Measurements from ENCODE around the gene TRIP12. TPM values are rescaled to one million over a fixed set of nuclear protein-coding genes. Genes with fewer than 3 reads are reported as not detected.

The TRIP12 gene
- total and polyA plus RNA-seq, 2 donors (not counting 1 experiment from before 2014, with no cell fraction given): 30.9 to 274 TPM

DNA sequence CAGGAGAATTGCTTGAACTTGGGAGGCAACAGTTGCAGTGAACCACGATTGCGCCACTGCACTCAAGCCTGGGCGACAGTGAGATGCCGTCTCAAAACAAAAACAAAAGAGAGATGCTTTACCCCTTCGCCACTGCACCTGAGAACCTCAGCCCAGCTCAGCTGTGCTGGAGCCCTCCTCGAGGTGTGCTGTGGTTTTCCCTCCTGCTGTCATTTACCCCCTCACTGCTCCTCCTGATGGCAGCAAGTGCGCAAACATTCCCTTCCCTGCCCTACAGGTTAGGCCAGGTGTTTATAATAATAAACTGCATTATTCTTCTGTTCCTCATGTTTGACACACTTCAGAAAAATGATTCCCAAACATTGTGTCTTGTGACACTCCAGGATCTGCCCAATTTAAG is 8.8 kb upstream of the TRIP12 start:
- Histone ChIP-seq H3K4me3 (ENCODE audit: control extremely low read depth in 1 of 5, extremely low read depth in 1 of 5, insufficient read depth in 1 of 5, low read depth in 2 of 5, low read length in 4 of 5) (no peak overlapping the region), H4K20me1 (ENCODE audit: control insufficient read depth, insufficient read depth, low read length, poor library complexity, severe bottlenecking) (no peaks in the 10 kb centered on the region), H3K4me2 (replicated peaks; ENCODE audit: low read depth, low read length, poor library complexity, severe bottlenecking) (no peak overlapping the region), H3K79me2 (ENCODE audit: control insufficient read depth, insufficient read depth, low read length) (peaks cover 4% of the 10 kb centered on the region), H3K27me3 (replicated peaks in 1 of 4; ENCODE audit: control extremely low read depth in 1 of 4, control insufficient read depth in 3 of 4, insufficient read depth in 4 of 4, low read length in 3 of 4) (no peaks in the 10 kb centered on the region), H3K9ac (ENCODE audit: low read length) (no peak overlapping the region), H3K36me3 (replicated peaks in 1 of 2; ENCODE audit: control extremely low read depth in 1 of 2, control insufficient read depth in 1 of 2, extremely low read depth in 1 of 2, insufficient read depth in 2 of 2, low read length in 1 of 2) (no peaks in the 10 kb centered on the region), H3K9me3 (ENCODE audit: control extremely low read depth in 1 of 3, control insufficient read depth in 2 of 3, insufficient read depth in 1 of 3, low read length in 2 of 3) (no peaks in the 10 kb centered on the region), H2AFZ (ENCODE audit: insufficient read depth, low read depth, low read length, poor library complexity, severe bottlenecking) (no peak overlapping the region), H3K27ac (ENCODE audit: low read length in 2 of 2) (no peak overlapping the region), H3K4me1 (ENCODE audit: control insufficient read depth in 2 of 2, insufficient read depth in 2 of 2, low read length in 2 of 2) (no peaks in the 10 kb centered on the region)
- H3K4me3 Mint-ChIP-seq: no peak overlapping the region
- TF ChIP-seq EZH2 (IDR thresholded peaks at IDR 0.05; ENCODE audit: borderline replicate concordance, insufficient read depth, low read depth, low read length, poor library complexity, severe bottlenecking): no peak
- TF ChIP-seq, protein P1, sequence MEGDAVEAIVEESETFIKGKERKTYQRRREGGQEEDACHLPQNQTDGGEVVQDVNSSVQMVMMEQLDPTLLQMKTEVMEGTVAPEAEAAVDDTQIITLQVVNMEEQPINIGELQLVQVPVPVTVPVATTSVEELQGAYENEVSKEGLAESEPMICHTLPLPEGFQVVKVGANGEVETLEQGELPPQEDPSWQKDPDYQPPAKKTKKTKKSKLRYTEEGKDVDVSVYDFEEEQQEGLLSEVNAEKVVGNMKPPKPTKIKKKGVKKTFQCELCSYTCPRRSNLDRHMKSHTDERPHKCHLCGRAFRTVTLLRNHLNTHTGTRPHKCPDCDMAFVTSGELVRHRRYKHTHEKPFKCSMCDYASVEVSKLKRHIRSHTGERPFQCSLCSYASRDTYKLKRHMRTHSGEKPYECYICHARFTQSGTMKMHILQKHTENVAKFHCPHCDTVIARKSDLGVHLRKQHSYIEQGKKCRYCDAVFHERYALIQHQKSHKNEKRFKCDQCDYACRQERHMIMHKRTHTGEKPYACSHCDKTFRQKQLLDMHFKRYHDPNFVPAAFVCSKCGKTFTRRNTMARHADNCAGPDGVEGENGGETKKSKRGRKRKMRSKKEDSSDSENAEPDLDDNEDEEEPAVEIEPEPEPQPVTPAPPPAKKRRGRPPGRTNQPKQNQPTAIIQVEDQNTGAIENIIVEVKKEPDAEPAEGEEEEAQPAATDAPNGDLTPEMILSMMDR (IDR thresholded peaks at IDR 0.05): no peak
- DNase-seq: no peak
- no peak for ATAC-seq (ENCODE audit: low read depth)
- no peak overlapping the region for H3K27ac Mint-ChIP-seq
- CTCF ChIA-PET: no interaction called here
- intact Hi-C loops (cut with micrococcal nuclease): no loop called here
- POLR2A ChIA-PET: no interaction called here
- H3K4me1 Mint-ChIP-seq: no peaks in the 10 kb centered on the region
- H3K27me3 Mint-ChIP-seq: no peaks in the 10 kb centered on the region
- H3K9me3 Mint-ChIP-seq (ENCODE audit: insufficient read depth): no peaks in the 10 kb centered on the region
- 97% methylated on average over 5 of the region's 7 CpGs for WGBS (ENCODE audit: insufficient coverage)

DNA sequence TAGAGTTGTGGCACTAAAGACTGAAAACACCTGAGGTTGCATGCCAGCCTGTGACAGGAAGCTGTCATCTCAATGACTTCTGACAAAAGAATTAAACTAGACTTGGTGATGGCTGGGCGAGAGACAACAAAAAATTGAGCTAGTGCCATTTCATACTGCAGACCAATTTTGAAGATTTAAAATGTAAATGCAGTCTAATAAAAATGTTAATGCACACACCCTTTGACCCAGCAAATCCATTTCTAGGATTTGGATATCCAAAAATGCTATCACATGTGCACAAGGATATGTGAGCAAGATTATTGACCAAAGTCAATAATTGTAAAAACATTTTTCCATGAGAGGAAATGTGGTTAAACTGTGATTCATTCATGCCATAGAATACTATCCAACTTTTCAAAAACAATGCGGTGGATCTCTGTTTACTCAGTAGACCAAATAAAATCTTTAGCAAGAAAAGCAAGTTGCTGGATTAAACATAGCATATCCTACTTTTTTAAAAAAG is 6.1 kb upstream of the TRIP12 start:
- peaks cover 7% of the 10 kb centered on the region for H3K79me2 ChIP-seq (ENCODE audit: control insufficient read depth, insufficient read depth, low read length)
- intact Hi-C loops (cut with micrococcal nuclease): no loop called here
- peaks cover 4 to 5% of the 10 kb centered on the region in 2 donors for H3K4me1 ChIP-seq (ENCODE audit: control insufficient read depth in 2 of 2, insufficient read depth in 2 of 2, low read length in 2 of 2)
- DNase-seq (no peak), ATAC-seq (ENCODE audit: low read depth) (no peak)
- Mint-ChIP-seq H3K4me1 (peaks cover 3% of the 10 kb centered on the region), H3K9me3 (ENCODE audit: insufficient read depth) (no peaks in the 10 kb centered on the region), H3K27ac (no peak overlapping the region), H3K27me3 (no peaks in the 10 kb centered on the region), H3K4me3 (no peak overlapping the region)
- no peaks in the 10 kb centered on the region for H3K36me3 ChIP-seq (replicated peaks in 1 of 2; ENCODE audit: control extremely low read depth in 1 of 2, control insufficient read depth in 1 of 2, extremely low read depth in 1 of 2, insufficient read depth in 2 of 2, low read length in 1 of 2)
- H3K9ac ChIP-seq (ENCODE audit: low read length): no peak overlapping the region
- no peak overlapping the region for H3K27ac ChIP-seq (ENCODE audit: low read length in 2 of 2)
- H2AFZ ChIP-seq (ENCODE audit: insufficient read depth, low read depth, low read length, poor library complexity, severe bottlenecking): no peak overlapping the region
- CTCF ChIA-PET: interaction anchor here (0.6 kb wide), 1 partner anchor 897 kb away, joined by 3 read pairs; no protein-coding TSS in a partner anchor
- H4K20me1 ChIP-seq (ENCODE audit: control insufficient read depth, insufficient read depth, low read length, poor library complexity, severe bottlenecking): no peaks in the 10 kb centered on the region
- POLR2A ChIA-PET: no interaction called here
- no peak overlapping the region for H3K4me2 ChIP-seq (replicated peaks; ENCODE audit: low read depth, low read length, poor library complexity, severe bottlenecking)
- no CpG with 5 or more reads among the region's 2 CpGs for WGBS (ENCODE audit: insufficient coverage)
- no peaks in the 10 kb centered on the region for H3K27me3 ChIP-seq (replicated peaks in 1 of 4; ENCODE audit: control extremely low read depth in 1 of 4, control insufficient read depth in 3 of 4, insufficient read depth in 4 of 4, low read length in 3 of 4)
- no peaks in the 10 kb centered on the region for H3K9me3 ChIP-seq (ENCODE audit: control extremely low read depth in 1 of 3, control insufficient read depth in 2 of 3, insufficient read depth in 1 of 3, low read length in 2 of 3)
- TF ChIP-seq, protein P1 (IDR thresholded peaks at IDR 0.05): no peak
- no peak for TF ChIP-seq EZH2 (IDR thresholded peaks at IDR 0.05; ENCODE audit: borderline replicate concordance, insufficient read depth, low read depth, low read length, poor library complexity, severe bottlenecking)
- no peak overlapping the region for H3K4me3 ChIP-seq (ENCODE audit: control extremely low read depth in 1 of 5, extremely low read depth in 1 of 5, insufficient read depth in 1 of 5, low read depth in 2 of 5, low read length in 4 of 5)
